NCI-H2196 (cell line): ENCODE results near the gene VWA1.
"Not testable (repeated sequence)": the region's sequence is repeated elsewhere in the genome, so short reads cannot be mapped to it uniquely, and the experiment has no call there.

Source experiments
- DNase-seq: peaks from one replicate; lab custom pipeline; 2025; ENCODE audit not compliant: unreplicated experiment; lab: John Stamatoyannopoulos, UW

Gene VWA1

GRCh38 chr1:1422465-1423244 is 12.8 kb upstream of the VWA1 start:
- no peak for DNase-seq

- DNase-seq = no peak
Measured at GRCh38 chr1:1423245-1423597, 12.3 kb upstream of the VWA1 start.

- no peak for DNase-seq
Measured at GRCh38 chr1:1424707-1425106, 10.8 kb upstream of the VWA1 start.

- DNase-seq = no peak
Measured at GRCh38 chr1:1425426-1425752, 10.1 kb upstream of the VWA1 start.

GRCh38 chr1:1425753-1426495 is 9.6 kb upstream of the VWA1 start:
- no peak for DNase-seq

- DNase-seq = no peak
Measured at GRCh38 chr1:1426496-1427105, 8.9 kb upstream of the VWA1 start.

- DNase-seq = no peak
Measured at GRCh38 chr1:1427106-1427819, 8.2 kb upstream of the VWA1 start.

- DNase-seq = no peak
Measured at GRCh38 chr1:1427820-1428148, 7.7 kb upstream of the VWA1 start.

- DNase-seq = no peak
Measured at GRCh38 chr1:1428174-1428573, 7.3 kb upstream of the VWA1 start.

- not testable (repeated sequence) for DNase-seq
Measured at GRCh38 chr1:1428967-1429366, 6.5 kb upstream of the VWA1 start.

GRCh38 chr1:1429671-1430073 is 5.8 kb upstream of the VWA1 start:
- DNase-seq = no peak

GRCh38 chr1:1430114-1430982 is 5.1 kb upstream of the VWA1 start:
- peak; percentile 74 for DNase-seq

- DNase-seq = no peak
Measured at GRCh38 chr1:1430992-1431844, 4.3 kb upstream of the VWA1 start.

GRCh38 chr1:1431845-1432273 is 3.6 kb upstream of the VWA1 start:
- DNase-seq = no peak

GRCh38 chr1:1432274-1432950 is 3.1 kb upstream of the VWA1 start:
- no peak for DNase-seq

GRCh38 chr1:1432951-1433803 is 2.3 kb upstream of the VWA1 start:
- peak; percentile 89 for DNase-seq

GRCh38 chr1:1433804-1434130 is 1.7 kb upstream of the VWA1 start:
- peak; percentile 65 for DNase-seq

GRCh38 chr1:1434131-1434823 is 1.2 kb upstream of the VWA1 start:
- peak; percentile 83 for DNase-seq
